ENCODE results near the gene STXBP5.

Gene STXBP5

DNA sequence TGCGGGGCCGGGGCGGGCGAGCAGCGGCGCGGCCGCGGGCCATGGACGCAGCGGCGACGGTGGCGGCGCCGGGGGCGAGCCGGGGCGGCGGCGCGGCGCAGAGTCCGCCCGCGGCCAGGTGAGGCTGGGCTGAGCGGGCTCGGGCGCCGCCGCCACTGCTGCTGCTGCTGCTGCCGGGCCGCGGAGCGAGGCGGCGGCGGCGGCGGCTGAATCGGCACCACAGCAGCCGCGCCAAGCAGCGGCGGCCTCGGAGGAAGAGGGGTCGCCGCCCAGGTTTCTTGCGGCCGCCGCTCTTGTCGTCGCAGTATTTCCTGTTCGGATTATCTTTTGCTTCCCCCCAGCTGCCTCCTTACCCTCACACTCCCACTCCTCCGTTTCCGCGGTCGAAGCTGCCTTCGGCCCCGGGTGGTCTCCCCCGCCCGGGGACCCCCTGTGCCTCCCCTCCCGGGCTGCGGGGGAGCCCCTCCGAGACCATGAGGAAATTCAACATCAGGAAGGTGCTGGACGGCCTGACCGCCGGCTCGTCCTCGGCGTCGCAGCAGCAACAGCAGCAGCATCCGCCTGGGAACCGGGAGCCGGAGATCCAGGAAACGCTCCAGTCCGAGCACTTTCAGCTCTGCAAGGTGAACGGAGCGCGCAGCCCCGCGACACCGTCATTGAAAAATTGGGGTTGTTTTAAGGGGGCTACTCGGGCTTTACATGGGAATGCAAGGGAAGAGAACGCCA, at the start of gene STXBP5:
TSS of gene STXBP5 (plus strand) at position 358 of the 726 bp plus-strand sequence. CDS start at position 474, 116 bp downstream.
- Histone ChIP-seq H3K4me1 (ENCODE audit: insufficient read depth, poor library complexity, severe bottlenecking) (peaks cover 33% of the 10 kb centered on the region), H3K27me3 (ENCODE audit: insufficient read depth, poor library complexity, severe bottlenecking) (no peaks in the 10 kb centered on the region), H3K9me3 (ENCODE audit: severe bottlenecking) (no peaks in the 10 kb centered on the region), H3K36me3 (ENCODE audit: low read depth) (peaks cover 14% of the 10 kb centered on the region), H3K27ac (ENCODE audit: poor library complexity, severe bottlenecking) (peak within 1 kb of the TSS; percentile 83), H3K4me3 (ENCODE audit: severe bottlenecking) (peak within 1 kb of the TSS; percentile 59)
- peak; percentile 52 for DNase-seq (ENCODE audit: low spot score)
- peak; percentile 36; the same call in 2 of the 3 replicates for ATAC-seq (ENCODE audit: low read depth)
- TF ChIP-seq, protein P1, sequence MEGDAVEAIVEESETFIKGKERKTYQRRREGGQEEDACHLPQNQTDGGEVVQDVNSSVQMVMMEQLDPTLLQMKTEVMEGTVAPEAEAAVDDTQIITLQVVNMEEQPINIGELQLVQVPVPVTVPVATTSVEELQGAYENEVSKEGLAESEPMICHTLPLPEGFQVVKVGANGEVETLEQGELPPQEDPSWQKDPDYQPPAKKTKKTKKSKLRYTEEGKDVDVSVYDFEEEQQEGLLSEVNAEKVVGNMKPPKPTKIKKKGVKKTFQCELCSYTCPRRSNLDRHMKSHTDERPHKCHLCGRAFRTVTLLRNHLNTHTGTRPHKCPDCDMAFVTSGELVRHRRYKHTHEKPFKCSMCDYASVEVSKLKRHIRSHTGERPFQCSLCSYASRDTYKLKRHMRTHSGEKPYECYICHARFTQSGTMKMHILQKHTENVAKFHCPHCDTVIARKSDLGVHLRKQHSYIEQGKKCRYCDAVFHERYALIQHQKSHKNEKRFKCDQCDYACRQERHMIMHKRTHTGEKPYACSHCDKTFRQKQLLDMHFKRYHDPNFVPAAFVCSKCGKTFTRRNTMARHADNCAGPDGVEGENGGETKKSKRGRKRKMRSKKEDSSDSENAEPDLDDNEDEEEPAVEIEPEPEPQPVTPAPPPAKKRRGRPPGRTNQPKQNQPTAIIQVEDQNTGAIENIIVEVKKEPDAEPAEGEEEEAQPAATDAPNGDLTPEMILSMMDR (IDR thresholded peaks at IDR 0.05; ENCODE audit: poor library complexity, severe bottlenecking) = no peak

DNA sequence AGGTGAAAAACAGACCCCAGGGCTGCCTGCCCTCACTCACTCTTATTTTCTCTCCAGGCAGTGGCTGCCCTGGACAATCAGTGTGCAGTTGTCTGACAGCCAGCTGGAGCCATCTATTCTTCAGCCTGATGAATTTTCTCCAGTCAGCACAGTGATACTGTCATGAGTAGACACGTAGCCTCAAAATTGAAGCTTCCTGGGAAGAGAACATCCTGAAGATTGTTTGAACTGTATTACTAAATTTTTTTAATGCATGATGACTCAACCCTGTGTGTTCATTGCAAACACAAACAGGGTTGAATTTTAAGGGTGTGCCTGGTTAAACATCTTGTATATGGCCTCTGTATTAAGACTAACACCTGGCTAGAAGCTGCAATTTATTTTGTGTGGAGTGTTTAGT, 49.8 kb upstream of the STXBP5 start:
- DNase-seq (ENCODE audit: low spot score) = no peak
- H3K36me3 ChIP-seq (ENCODE audit: low read depth) = no peaks in the 10 kb centered on the region

GRCh38 chr6:147156218-147156617, 48.0 kb upstream of the STXBP5 start:
- Histone ChIP-seq H3K4me1 (ENCODE audit: insufficient read depth, poor library complexity, severe bottlenecking) (peaks cover 34% of the 10 kb centered on the region), H3K9me3 (ENCODE audit: severe bottlenecking) (no peaks in the 10 kb centered on the region), H3K27me3 (ENCODE audit: insufficient read depth, poor library complexity, severe bottlenecking) (no peaks in the 10 kb centered on the region), H3K36me3 (ENCODE audit: low read depth) (no peaks in the 10 kb centered on the region; the same call in 1 of the 2 replicates), H3K4me3 (ENCODE audit: severe bottlenecking) (no peak overlapping the region), H3K27ac (ENCODE audit: poor library complexity, severe bottlenecking) (no peak overlapping the region)
- no peak for DNase-seq (ENCODE audit: low spot score)
- no peak for ATAC-seq (ENCODE audit: low read depth)
- TF ChIP-seq, protein P1 (IDR thresholded peaks at IDR 0.05; ENCODE audit: poor library complexity, severe bottlenecking) = no peak

More for the DNA sequence above, 49.8 kb upstream of the STXBP5 start:
- peak; percentile 99 for ATAC-seq (ENCODE audit: low read depth)
- no peak overlapping the region for H3K4me3 ChIP-seq (ENCODE audit: severe bottlenecking)
- no peaks in the 10 kb centered on the region for H3K27me3 ChIP-seq (ENCODE audit: insufficient read depth, poor library complexity, severe bottlenecking)
- peak overlapping the region; percentile 58 for H3K27ac ChIP-seq (ENCODE audit: poor library complexity, severe bottlenecking)
- H3K4me1 ChIP-seq (ENCODE audit: insufficient read depth, poor library complexity, severe bottlenecking) = peaks cover 24% of the 10 kb centered on the region
- TF ChIP-seq, protein P1 (IDR thresholded peaks at IDR 0.05; ENCODE audit: poor library complexity, severe bottlenecking) = no peak
- no peaks in the 10 kb centered on the region for H3K9me3 ChIP-seq (ENCODE audit: severe bottlenecking)

DNA sequence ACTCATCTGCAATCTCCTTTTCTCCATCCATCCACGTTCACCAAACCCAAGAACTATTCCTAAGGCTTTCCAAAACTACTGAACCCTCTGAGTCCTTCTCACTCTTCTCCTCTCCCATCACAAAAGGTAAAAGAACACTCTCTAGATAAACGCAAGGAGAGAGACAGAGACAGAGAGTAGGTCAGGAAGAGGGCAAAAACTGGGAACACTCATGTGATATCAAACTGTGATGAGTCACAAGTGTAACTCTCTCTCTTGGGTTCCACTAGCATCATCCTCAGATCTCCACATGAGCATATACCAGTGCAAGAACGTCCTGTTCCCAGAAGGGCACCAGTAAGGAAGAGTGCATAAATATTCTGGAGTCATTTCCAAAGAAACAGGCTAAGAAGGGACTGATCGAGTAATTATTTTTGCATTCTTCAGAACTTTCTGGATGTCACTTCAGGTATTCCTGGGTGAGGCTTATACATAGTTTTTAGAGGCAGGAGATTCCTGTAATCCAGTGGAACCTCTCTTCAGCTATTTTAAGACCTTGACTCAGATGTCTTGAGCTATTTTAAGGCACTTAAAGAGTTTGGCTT, 47.3 kb upstream of the STXBP5 start:
- no peaks in the 10 kb centered on the region; the same call in 1 of the 2 replicates for H3K36me3 ChIP-seq (ENCODE audit: low read depth)
- TF ChIP-seq, protein P1 (IDR thresholded peaks at IDR 0.05; ENCODE audit: poor library complexity, severe bottlenecking) = no peak
- H3K9me3 ChIP-seq (ENCODE audit: severe bottlenecking) = no peaks in the 10 kb centered on the region
- H3K4me3 ChIP-seq (ENCODE audit: severe bottlenecking) = no peak overlapping the region
- no peak for ATAC-seq (ENCODE audit: low read depth)
- no peak for DNase-seq (ENCODE audit: low spot score)
- no peaks in the 10 kb centered on the region for H3K27me3 ChIP-seq (ENCODE audit: insufficient read depth, poor library complexity, severe bottlenecking)
- H3K4me1 ChIP-seq (ENCODE audit: insufficient read depth, poor library complexity, severe bottlenecking) = peaks cover 39% of the 10 kb centered on the region
- H3K27ac ChIP-seq (ENCODE audit: poor library complexity, severe bottlenecking) = no peak overlapping the region

Measured in RWPE2 (cell line).